GM12878 (cell line): ENCODE measurements around the gene LRRK1. TPM values are rescaled to one million over a fixed set of nuclear protein-coding genes. Genes with fewer than 3 reads are reported as not detected.

Experiments used
- ATAC-seq: fragments of 200-7000 bp; cut with Tn5 transposase; 3 replicates; pipeline ENCODE4 v1.9.1; 2020; ENCODE audit warnings: mild to moderate bottlenecking, moderate library complexity
- BruUV-seq: library from RNA; stranded (reverse); fragments of 400-500 nt; replicated peaks from 2 replicates; lab custom pipeline; 2021; lab: Mats Ljungman, UMichigan
- CTCF ChIA-PET: fragments of 300-600 bp; sonication (Branson Sonifier 250); formaldehyde crosslinking; extraction: SDS; loops from one replicate; lab custom pipeline; 2021; ENCODE audit warnings: inconsistent platforms; lab: Yijun Ruan, JAX
- POLR2A ChIA-PET: fragments of 350-600 bp; formaldehyde crosslinking; extraction: SDS; loops from one replicate; lab custom pipeline; 2021; ENCODE audit warnings: inconsistent platforms; lab: Charles Lee
- RAD21 ChIA-PET: fragments of 300-600 bp; sonication (Branson Sonifier 250); formaldehyde crosslinking; loops from one replicate; lab custom pipeline; 2023; ENCODE audit warnings: antibody characterized with exemption; ENCODE audit not compliant: unreplicated experiment; lab: Charles Lee
- SMC1A ChIA-PET: fragments of 300-600 bp; sonication (Branson Sonifier 250); formaldehyde crosslinking; loops from one replicate; lab custom pipeline; 2023; ENCODE audit not compliant: unreplicated experiment, uncharacterized antibody; lab: Charles Lee
- DNase-seq: peaks from one replicate; pipeline ENCODE4 v3.0.0-alpha.2; 2011; ENCODE audit warnings: low read depth, low spot score
- FAIRE-seq: peaks from 3 replicates; lab custom pipeline; 2011; peaks lifted over from hg19 to GRCh38; lab: Jason Lieb, UNC
- H2AFZ ChIP-seq: 2 replicates; pipeline ENCODE4 v1.6.0; 2011; ENCODE audit warnings: low read depth, low read length, control low read depth; ENCODE audit not compliant: control insufficient read depth
- H3K27ac ChIP-seq: 2 replicates; pipeline ENCODE4 v1.5.1; 2011; ENCODE audit warnings: control low read depth; ENCODE audit not compliant: control insufficient read depth, insufficient read depth
- H3K27me3 ChIP-seq, 2 experiments: replicated peaks in 1 of 2; 2 replicates each; pipeline versions ENCODE4 v1.6.0 to v1.6.1; 2011; ENCODE audit warnings: low read length in 1 of 2; ENCODE audit not compliant: control insufficient read depth in 2 of 2, insufficient read depth in 2 of 2
- H3K36me3 ChIP-seq, 2 experiments: 2 replicates each; pipeline ENCODE4 v1.5.1; 2011; ENCODE audit warnings: low read length in 1 of 2; ENCODE audit not compliant: control insufficient read depth in 2 of 2, insufficient read depth in 2 of 2
- H3K4me1 ChIP-seq: 2 replicates; pipeline ENCODE4 v1.6.1; 2011; ENCODE audit warnings: mild to moderate bottlenecking, low read length, moderate library complexity, mixed read lengths; ENCODE audit not compliant: control insufficient read depth, insufficient read depth
- H3K4me2 ChIP-seq: 2 replicates; pipeline ENCODE4 v1.6.0; 2011; ENCODE audit warnings: control low read depth; ENCODE audit not compliant: control insufficient read depth, insufficient read depth
- H3K4me3 ChIP-seq: fragments of 200-600 bp; sonication (generic); 2 replicates; pipeline ENCODE4 v1.5.1; 2016
- H3K79me2 ChIP-seq: 2 replicates; pipeline ENCODE4 v1.6.0; 2011; ENCODE audit warnings: low read length; ENCODE audit not compliant: control insufficient read depth, insufficient read depth
- H3K9ac ChIP-seq: 2 replicates; pipeline ENCODE4 v1.8.0; 2011; ENCODE audit warnings: low read length, control low read depth, mixed read lengths; ENCODE audit not compliant: control insufficient read depth, insufficient read depth
- H3K9me3 ChIP-seq: replicated peaks from 3 replicates; pipeline ENCODE4 v1.5.1; 2011; ENCODE audit warnings: mild to moderate bottlenecking, low read length; ENCODE audit not compliant: control insufficient read depth, insufficient read depth
- H4K20me1 ChIP-seq: 2 replicates; pipeline ENCODE4 v1.6.0; 2011; ENCODE audit not compliant: control insufficient read depth, insufficient read depth
- BRCA1 ChIP-seq: IDR thresholded peaks from 2 replicates; pipeline ENCODE4 v1.6.1; 2011; ENCODE audit warnings: low read depth, low read length, improper control_type of control experiment
- MEF2A ChIP-seq: IDR thresholded peaks from 2 replicates; pipeline ENCODE4 v1.6.1; 2011; ENCODE audit warnings: low read depth, mild to moderate bottlenecking, low read length, moderate library complexity; ENCODE audit not compliant: insufficient read depth
- MEF2B ChIP-seq: fragments of 450-650 bp; IDR thresholded peaks from 2 replicates; pipeline ENCODE4 v1.6.1; 2018; ENCODE audit warnings: mild to moderate bottlenecking, moderate library complexity; ENCODE audit not compliant: partially characterized antibody, poor library complexity, severe bottlenecking
- MYC ChIP-seq: IDR thresholded peaks from 2 replicates; pipeline ENCODE4 v1.6.1; 2011; ENCODE audit warnings: mild to moderate bottlenecking, low read length, moderate library complexity, inconsistent platforms; ENCODE audit not compliant: insufficient read depth, insufficient replicate concordance, insufficient read length, severe bottlenecking
- YY1 ChIP-seq: IDR thresholded peaks from 2 replicates; pipeline ENCODE4 v1.6.1; 2011; ENCODE audit warnings: low read depth, mild to moderate bottlenecking, low read length
- WGBS: methylation state at CpG from one replicate; pipeline ENCODE4 v1.1.6; 2016; ENCODE audit warnings: low lambda C conversion rate; ENCODE audit not compliant: insufficient replicate concordance, insufficient coverage; ENCODE audit errors: missing lambda C conversion rate; 5-methylcytosine and 5-hydroxymethylcytosine counted together
- in situ Hi-C: fragments of 300-500 bp; cut with MboI; formaldehyde crosslinking; loops from 9 replicates; pipeline ENCODE4 v1.14.3; 2018; ENCODE audit warnings: mixed read lengths
- intact Hi-C: fragments of 100-400 bp; cut with micrococcal nuclease; formaldehyde crosslinking; loops from one replicate; pipeline ENCODE4 v1.14.2; 2022; ENCODE audit not compliant: unreplicated experiment
- polyA plus RNA-seq, 11 experiments: library from polyadenylated mRNA; depleted of rRNA in 4 of 11; unstranded in 6 of 11; stranded (reverse) in 5 of 11; fragments of >200 nt; fragmentation: Nextera tagmentation in 4 of 11; fragmentation: Illumina TruSeq in 1 of 11; extraction: Ambion mirVana in 4 of 11; extraction: Trizol in 1 of 11; gene quantifications; 1 replicate in 1 of 11; 2 replicates in 10 of 11; pipeline versions ENCODE4 v1.2.1 to v1.2.3, GENCODE V29; 2011 to 2016; ENCODE audit warnings: inconsistent platforms in 2 of 11, missing spikeins in 2 of 11, low read depth in 1 of 11
- total RNA-seq, 4 experiments: library from RNA; depleted of rRNA in 3 of 4; stranded (reverse); fragments of >200 nt in 3 of 4; fragmentation: Illumina TruSeq in 1 of 4; extraction: Trizol in 1 of 4; gene quantifications; 2 replicates each; pipeline versions ENCODE4 v1.2.1 to v1.2.3, GENCODE V29; 2013 to 2021
- TF ChIP-seq, protein P1 (sequence below): fragments of 450-650 bp; formaldehyde crosslinking; IDR thresholded peaks from 2 replicates; pipeline ENCODE4 v1.4.0; 2020; ENCODE audit warnings: mild to moderate bottlenecking, moderate library complexity

Gene LRRK1
- total and polyA plus RNA-seq, 10 of the 15 experiments (the other 5 are each of a cell fraction or from before 2014, with no cell fraction given) = 2.2 to 58.3 (median 17.9) TPM

DNA sequence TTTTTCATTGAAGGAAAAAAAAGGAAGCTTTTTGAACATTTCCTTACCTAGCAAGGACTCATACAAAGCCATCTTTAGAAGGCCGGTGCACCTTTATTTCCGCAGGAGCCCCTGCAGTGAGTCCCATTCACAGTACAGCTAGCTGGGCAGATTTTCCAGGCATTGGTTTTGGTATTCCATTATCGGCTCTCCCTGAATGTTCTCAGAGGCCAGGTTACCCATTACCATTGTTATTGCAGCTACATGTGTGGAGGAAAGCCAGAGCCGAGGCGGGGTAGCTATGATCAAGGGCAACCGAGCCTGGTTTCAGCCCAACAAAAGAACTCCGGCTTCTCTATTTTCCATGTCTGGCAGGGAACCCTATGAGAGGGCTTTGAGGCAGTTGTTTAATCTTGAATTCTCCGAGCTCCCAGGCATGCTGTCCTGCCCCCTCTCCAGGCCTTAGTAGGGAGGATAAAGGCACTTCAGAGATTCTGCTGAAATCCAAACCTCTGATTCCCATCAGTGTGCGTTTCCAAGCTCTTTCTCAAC is 100.3 kb downstream of the LRRK1 start:
- no peak overlapping the region for H3K4me3 ChIP-seq
- no peak for ATAC-seq
- TF ChIP-seq BRCA1 (no peak), MYC (no peak), MEF2B (no peak), MEF2A (no peak), YY1 (no peak)
- TF ChIP-seq, protein P1, sequence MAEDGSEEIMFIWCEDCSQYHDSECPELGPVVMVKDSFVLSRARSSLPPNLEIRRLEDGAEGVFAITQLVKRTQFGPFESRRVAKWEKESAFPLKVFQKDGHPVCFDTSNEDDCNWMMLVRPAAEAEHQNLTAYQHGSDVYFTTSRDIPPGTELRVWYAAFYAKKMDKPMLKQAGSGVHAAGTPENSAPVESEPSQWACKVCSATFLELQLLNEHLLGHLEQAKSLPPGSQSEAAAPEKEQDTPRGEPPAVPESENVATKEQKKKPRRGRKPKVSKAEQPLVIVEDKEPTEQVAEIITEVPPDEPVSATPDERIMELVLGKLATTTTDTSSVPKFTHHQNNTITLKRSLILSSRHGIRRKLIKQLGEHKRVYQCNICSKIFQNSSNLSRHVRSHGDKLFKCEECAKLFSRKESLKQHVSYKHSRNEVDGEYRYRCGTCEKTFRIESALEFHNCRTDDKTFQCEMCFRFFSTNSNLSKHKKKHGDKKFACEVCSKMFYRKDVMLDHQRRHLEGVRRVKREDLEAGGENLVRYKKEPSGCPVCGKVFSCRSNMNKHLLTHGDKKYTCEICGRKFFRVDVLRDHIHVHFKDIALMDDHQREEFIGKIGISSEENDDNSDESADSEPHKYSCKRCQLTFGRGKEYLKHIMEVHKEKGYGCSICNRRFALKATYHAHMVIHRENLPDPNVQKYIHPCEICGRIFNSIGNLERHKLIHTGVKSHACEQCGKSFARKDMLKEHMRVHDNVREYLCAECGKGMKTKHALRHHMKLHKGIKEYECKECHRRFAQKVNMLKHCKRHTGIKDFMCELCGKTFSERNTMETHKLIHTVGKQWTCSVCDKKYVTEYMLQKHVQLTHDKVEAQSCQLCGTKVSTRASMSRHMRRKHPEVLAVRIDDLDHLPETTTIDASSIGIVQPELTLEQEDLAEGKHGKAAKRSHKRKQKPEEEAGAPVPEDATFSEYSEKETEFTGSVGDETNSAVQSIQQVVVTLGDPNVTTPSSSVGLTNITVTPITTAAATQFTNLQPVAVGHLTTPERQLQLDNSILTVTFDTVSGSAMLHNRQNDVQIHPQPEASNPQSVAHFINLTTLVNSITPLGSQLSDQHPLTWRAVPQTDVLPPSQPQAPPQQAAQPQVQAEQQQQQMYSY = no peak
- no TSS peak for BruUV-seq
- no peaks in the 10 kb centered on the region for H3K4me1 ChIP-seq
- no peaks in the 10 kb centered on the region for H3K9me3 ChIP-seq
- SMC1A ChIA-PET = interaction anchor here (0.8 to 2.6 kb wide), 6 partner anchors 11 to 239 kb away, joined by 3 to 9 read pairs (median 4); no protein-coding TSS in a partner anchor
- WGBS = 96% methylated on average over 9 of the region's 9 CpGs
- H3K9ac ChIP-seq = no peak overlapping the region
- CTCF ChIA-PET = interaction anchor here (0.7 to 6.9 kb wide), 9 partner anchors 11 to 256 kb away, joined by 3 to 44 read pairs (median 4); no protein-coding TSS in a partner anchor
- H3K36me3 ChIP-seq = peaks cover 20 to 23% of the 10 kb centered on the region in 2 experiments
- in situ Hi-C loops = no loop called here
- H4K20me1 ChIP-seq = no peaks in the 10 kb centered on the region
- RAD21 ChIA-PET = interaction anchor here (1.0 to 1.1 kb wide), 3 partner anchors 11 to 256 kb away, joined by 3 to 5 read pairs (median 3); no protein-coding TSS in a partner anchor
- H3K27me3 ChIP-seq = no peaks in the 10 kb centered on the region
- H3K27ac ChIP-seq = no peak overlapping the region
- H2AFZ ChIP-seq = no peak overlapping the region
- H3K79me2 ChIP-seq = no peaks in the 10 kb centered on the region
- intact Hi-C loops = loop anchor here (5.0 kb wide), 1 partner anchor 68 kb away; no protein-coding TSS in a partner anchor
- H3K4me2 ChIP-seq = no peak overlapping the region
- FAIRE-seq = no peak
- no peak for DNase-seq
- POLR2A ChIA-PET = interaction anchor here (1.2 kb wide), 1 partner anchor 239 kb away, joined by 3 read pairs; no protein-coding TSS in a partner anchor
